Left lung (tissue), 10 donors: Measurements from ENCODE around the gene WSB2. TPM values are rescaled to one million over a fixed set of nuclear protein-coding genes. Genes with fewer than 3 reads are reported as not detected.

Source experiments
- ATAC-seq: fragments of 200-7000 bp; cut with Tn5 transposase; one replicate; pipeline ENCODE4 v1.9.1; 2020; ENCODE audit warnings: moderate library complexity
- DNase-seq, 4 donors: peaks; one replicate each; pipeline ENCODE4 v3.0.0-alpha.2; 2013 to 2020
- H3K27ac ChIP-seq, 2 donors: fragments of 200-600 bp; sonication (generic) in 1 of 2; one replicate each; pipeline versions ENCODE4 v1.5.0 to v1.8.0; 2020 to 2021
- H3K27me3 ChIP-seq, 2 donors: fragments of 200-600 bp; sonication (generic) in 1 of 2; one replicate each; pipeline versions ENCODE4 v1.5.0 to v1.8.0; 2020 to 2021
- H3K36me3 ChIP-seq, 2 donors: fragments of 200-600 bp; sonication (generic) in 1 of 2; one replicate each; pipeline versions ENCODE4 v1.5.0 to v1.8.0; 2020 to 2021
- H3K4me1 ChIP-seq, 2 donors: fragments of 200-600 bp; one replicate each; pipeline ENCODE4 v1.8.0; 2021
- H3K4me3 ChIP-seq, 2 donors: fragments of 200-600 bp; sonication (generic) in 1 of 2; one replicate each; pipeline versions ENCODE4 v1.5.0 to v1.8.0; 2020 to 2021; ENCODE audit warnings: mild to moderate bottlenecking in 1 of 2
- H3K9me3 ChIP-seq, 2 donors: fragments of 200-600 bp; sonication (generic) in 1 of 2; one replicate each; pipeline versions ENCODE4 v1.5.0 to v1.8.0; 2020 to 2021
- CTCF ChIP-seq, 2 donors: fragments of 200-600 bp; sonication (generic) in 1 of 2; IDR thresholded peaks; one replicate each; pipeline versions ENCODE4 v1.5.0 to v1.8.0; 2021; ENCODE audit warnings: antibody characterized with exemption in 2 of 2
- intact Hi-C, 2 donors: fragments of 100-400 bp; cut with DNase I; formaldehyde crosslinking; loops; one replicate each; pipeline versions ENCODE4 v1.11.2 to v1.14.2; 2022
- polyA plus RNA-seq, 6 donors: library from polyadenylated mRNA; unstranded; fragments of 120-200 nt; gene quantifications; one replicate each; pipeline ENCODE4 v1.2.1, GENCODE V29; 2013; ENCODE audit not compliant: insufficient read length in 6 of 6
- total RNA-seq, 2 donors: library from RNA; stranded (reverse); fragmentation: NEBNext Ultra II Directional; extraction: Animal tissue kit (Norgen Biotek cat#: 25700); gene quantifications; one replicate each; pipeline ENCODE4 v1.2.1, GENCODE V29; 2021
- donor health status: DM: no; HTN: yes; CAD: no.
- donor health status: DM: no; HTN: no; CAD: no.

The WSB2 gene
- total and polyA plus RNA-seq, 8 donors, result 52.7 to 129 (median 55.0) TPM

- H3K4me1 ChIP-seq, result peaks cover under 1 to 63% of the 10 kb centered on the region in 2 donors
- H3K27ac ChIP-seq, result peak overlapping the region in 1 of 2 donors; percentile 93
- no peak overlapping the region for H3K4me3 ChIP-seq
- no peak for TF ChIP-seq CTCF (IDR thresholded peaks at IDR 0.05)
- ATAC-seq (no peak), DNase-seq (no peak)
- H3K9me3 ChIP-seq, result no peaks in the 10 kb centered on the region
- no peaks in the 10 kb centered on the region for H3K27me3 ChIP-seq
- H3K36me3 ChIP-seq, result no peaks in the 10 kb centered on the region
- intact Hi-C loops, result no loop called here
Observed at GRCh38 chr12:118058881-118059280, 2.1 kb downstream of the WSB2 start.

GRCh38 chr12:118058227-118058626 is 2.8 kb downstream of the WSB2 start:
- Histone ChIP-seq H3K4me3 (no peak overlapping the region), H3K27ac (no peak overlapping the region), H3K9me3 (no peaks in the 10 kb centered on the region), H3K27me3 (no peaks in the 10 kb centered on the region), H3K4me1 (peaks cover 5 to 63% of the 10 kb centered on the region in 2 donors), H3K36me3 (no peaks in the 10 kb centered on the region)
- intact Hi-C loops, result no loop called here
- DNase-seq (no peak), ATAC-seq (no peak)
- TF ChIP-seq CTCF (IDR thresholded peaks at IDR 0.05), result no peak

- Histone ChIP-seq H3K4me3 (no peak overlapping the region), H3K27ac (peak overlapping the region in 1 of 2 donors; percentile 41), H3K36me3 (peaks cover 0 to 14% of the 10 kb centered on the region in 2 donors), H3K27me3 (no peaks in the 10 kb centered on the region), H3K9me3 (no peaks in the 10 kb centered on the region), H3K4me1 (peaks cover 20 to 77% of the 10 kb centered on the region in 2 donors)
- DNase-seq (no peak), ATAC-seq (no peak)
- TF ChIP-seq CTCF (IDR thresholded peaks at IDR 0.05), result no peak
- intact Hi-C loops, result no loop called here
Observed at GRCh38 chr12:118055865-118056773, 4.9 kb downstream of the WSB2 start.

- Histone ChIP-seq H3K36me3 (peaks cover 0 to 23% of the 10 kb centered on the region in 2 donors), H3K27ac (no peak overlapping the region), H3K4me3 (no peak overlapping the region), H3K4me1 (peaks cover 20 to 77% of the 10 kb centered on the region in 2 donors), H3K27me3 (no peaks in the 10 kb centered on the region), H3K9me3 (no peaks in the 10 kb centered on the region)
- TF ChIP-seq CTCF (IDR thresholded peaks at IDR 0.05), result peak in 1 of 2 donors; percentile 74
- no peak for DNase-seq
- ATAC-seq, result no peak
- intact Hi-C loops, result no loop called here
Observed at GRCh38 chr12:118055144-118055557, 5.8 kb downstream of the WSB2 start.
